HEK293 (cell line): ENCODE measurements around the gene CACNB3.

Source experiments
- ATF2 ChIP-seq: fragments of 450-650 bp; formaldehyde crosslinking; IDR thresholded peaks from 2 replicates; pipeline ENCODE4 v1.5.1; 2016; ENCODE audit warnings: missing biosample characterization, missing genetic modification characterization, low read depth
- BCL6B ChIP-seq: fragments of 450-650 bp; formaldehyde crosslinking; IDR thresholded peaks from 2 replicates; pipeline ENCODE4 v1.5.1; 2017; ENCODE audit warnings: missing biosample characterization, missing genetic modification characterization
- GLI4 ChIP-seq: fragments of 450-650 bp; formaldehyde crosslinking; IDR thresholded peaks from 2 replicates; pipeline ENCODE4 v1.5.1; 2016; ENCODE audit warnings: missing biosample characterization, missing genetic modification characterization
- KLF1 ChIP-seq: fragments of 450-650 bp; formaldehyde crosslinking; IDR thresholded peaks from 2 replicates; pipeline ENCODE4 v1.5.1; 2016; ENCODE audit warnings: missing biosample characterization, missing genetic modification characterization
- KLF10 ChIP-seq: fragments of 450-650 bp; IDR thresholded peaks from 2 replicates; pipeline ENCODE4 v1.5.1; 2018; ENCODE audit warnings: missing biosample characterization, mild to moderate bottlenecking, missing genetic modification characterization
- OSR2 ChIP-seq: fragments of 450-650 bp; formaldehyde crosslinking; IDR thresholded peaks from 2 replicates; pipeline ENCODE4 v1.5.1; 2016; ENCODE audit warnings: missing biosample characterization, missing genetic modification characterization
- OVOL3 ChIP-seq: fragments of 450-650 bp; formaldehyde crosslinking; IDR thresholded peaks from 2 replicates; pipeline ENCODE4 v1.5.1; 2016; ENCODE audit warnings: missing biosample characterization, missing genetic modification characterization
- SP2 ChIP-seq: fragments of 450-650 bp; formaldehyde crosslinking; IDR thresholded peaks from 2 replicates; pipeline ENCODE4 v1.5.1; 2016; ENCODE audit warnings: missing biosample characterization, missing genetic modification characterization
- TSHZ1 ChIP-seq: fragments of 450-650 bp; formaldehyde crosslinking; IDR thresholded peaks from 2 replicates; pipeline ENCODE4 v1.5.1; 2016; ENCODE audit warnings: missing biosample characterization, missing genetic modification characterization, borderline replicate concordance
- ZBTB26 ChIP-seq: fragments of 450-650 bp; formaldehyde crosslinking; optimal IDR thresholded peaks from 2 replicates; pipeline ENCODE3; 2016; ENCODE audit warnings: missing biosample characterization, mild to moderate bottlenecking, missing genetic modification characterization
- ZBTB49 ChIP-seq: fragments of 450-650 bp; formaldehyde crosslinking; IDR thresholded peaks from 2 replicates; pipeline ENCODE4 v1.5.1; 2016; ENCODE audit warnings: missing biosample characterization, missing genetic modification characterization, low read depth
- ZNF202 ChIP-seq: fragments of 450-650 bp; formaldehyde crosslinking; IDR thresholded peaks from 2 replicates; pipeline ENCODE4 v1.5.1; 2016; ENCODE audit warnings: missing biosample characterization, missing genetic modification characterization, borderline replicate concordance
- ZNF26 ChIP-seq: fragments of 450-650 bp; formaldehyde crosslinking; IDR thresholded peaks from 2 replicates; pipeline ENCODE4 v1.5.1; 2016; ENCODE audit warnings: missing biosample characterization, missing genetic modification characterization
- ZNF391 ChIP-seq: fragments of 450-650 bp; formaldehyde crosslinking; IDR thresholded peaks from 2 replicates; pipeline ENCODE4 v1.5.1; 2016; ENCODE audit warnings: low read depth, missing biosample characterization, missing genetic modification characterization, borderline replicate concordance
- ZNF416 ChIP-seq: fragments of 450-650 bp; formaldehyde crosslinking; IDR thresholded peaks from 2 replicates; pipeline ENCODE4 v1.5.1; 2016; ENCODE audit warnings: missing biosample characterization, missing genetic modification characterization
- ZNF501 ChIP-seq: fragments of 450-650 bp; formaldehyde crosslinking; IDR thresholded peaks from 2 replicates; pipeline ENCODE4 v1.5.1; 2016; ENCODE audit warnings: missing biosample characterization, missing genetic modification characterization
- ZNF544 ChIP-seq: fragments of 450-650 bp; formaldehyde crosslinking; IDR thresholded peaks from 2 replicates; pipeline ENCODE4 v1.5.0; 2017; ENCODE audit warnings: missing biosample characterization, missing genetic modification characterization
- ZNF600 ChIP-seq: fragments of 450-650 bp; formaldehyde crosslinking; IDR thresholded peaks from 2 replicates; pipeline ENCODE4 v1.5.1; 2016; ENCODE audit warnings: missing biosample characterization, missing genetic modification characterization
- ZNF639 ChIP-seq: fragments of 450-650 bp; formaldehyde crosslinking; IDR thresholded peaks from 2 replicates; pipeline ENCODE4 v1.5.1; 2016; ENCODE audit warnings: missing biosample characterization, missing genetic modification characterization
- ZNF664 ChIP-seq: fragments of 450-650 bp; formaldehyde crosslinking; IDR thresholded peaks from 2 replicates; pipeline ENCODE4 v1.5.1; 2016; ENCODE audit warnings: missing biosample characterization, missing genetic modification characterization
- ZNF747 ChIP-seq: fragments of 450-650 bp; formaldehyde crosslinking; IDR thresholded peaks from 2 replicates; pipeline ENCODE4 v1.5.1; 2016; ENCODE audit warnings: missing biosample characterization, missing genetic modification characterization
- ZSCAN18 ChIP-seq: fragments of 450-650 bp; formaldehyde crosslinking; IDR thresholded peaks from 2 replicates; pipeline ENCODE4 v1.5.1; 2016; ENCODE audit warnings: missing biosample characterization, missing genetic modification characterization

The CACNB3 gene

GRCh38 chr12:48817873-48818830 lies at the start of gene CACNB3 (continued):
- TF ChIP-seq ZSCAN18 (no peak), ATF2 (tag by site-specific recombination) (no peak), KLF1 (tag by site-specific recombination) (peak; percentile 90), ZNF600 (peak; percentile 20; the same call in 1 of the 2 replicates), BCL6B (no peak), ZBTB49 (tag by site-specific recombination) (no peak), ZNF664 (no peak), ZNF639 (tag by site-specific recombination) (0 out of 2 replicates have a peak, but pooled peaks have one; percentile 10), TSHZ1 (tag by site-specific recombination) (no peak), OVOL3 (no peak), ZNF202 (tag by site-specific recombination) (no peak), SP2 (peak; percentile 97), KLF10 (no peak), ZNF747 (tag by site-specific recombination) (no peak), ZBTB26 (tag by site-specific recombination) (peak; percentile 78), ZNF416 (tag by site-specific recombination) (no peak), ZNF501 (tag by site-specific recombination) (peak; percentile 50), GLI4 (no peak), ZNF26 (tag by site-specific recombination) (no peak), ZNF391 (tag by site-specific recombination) (no peak), OSR2 (tag by site-specific recombination) (no peak), ZNF544 (tag by site-specific recombination) (no peak)
